RWPE1 (cell line): ENCODE results near the gene BIK.

Source experiments
- CTCF ChIA-PET: fragments of 350-600 bp; sonication (Branson Sonifier 250); formaldehyde crosslinking; extraction: SDS; loops from one replicate; lab custom pipeline; 2021; lab: Yijun Ruan, JAX
- POLR2A ChIA-PET: fragments of 400-600 bp; formaldehyde crosslinking; extraction: SDS; loops from one replicate; lab custom pipeline; 2020; ENCODE audit warnings: antibody characterized with exemption; ENCODE audit not compliant: low non-redundant PET; lab: Yijun Ruan, JAX
- DNase-seq: peaks from one replicate; pipeline ENCODE4 v3.0.0; 2012; ENCODE audit warnings: low spot score
- H3K27ac ChIP-seq: fragments of 450-650 bp; 2 replicates; pipeline ENCODE4 v1.5.1; 2017
- TF ChIP-seq, protein P1 (sequence below): fragments of 450-650 bp; conservative IDR thresholded peaks from 2 replicates; pipeline ENCODE4 v1.5.1; 2017; ENCODE audit warnings: low read depth, mild to moderate bottlenecking

BIK gene

DNA sequence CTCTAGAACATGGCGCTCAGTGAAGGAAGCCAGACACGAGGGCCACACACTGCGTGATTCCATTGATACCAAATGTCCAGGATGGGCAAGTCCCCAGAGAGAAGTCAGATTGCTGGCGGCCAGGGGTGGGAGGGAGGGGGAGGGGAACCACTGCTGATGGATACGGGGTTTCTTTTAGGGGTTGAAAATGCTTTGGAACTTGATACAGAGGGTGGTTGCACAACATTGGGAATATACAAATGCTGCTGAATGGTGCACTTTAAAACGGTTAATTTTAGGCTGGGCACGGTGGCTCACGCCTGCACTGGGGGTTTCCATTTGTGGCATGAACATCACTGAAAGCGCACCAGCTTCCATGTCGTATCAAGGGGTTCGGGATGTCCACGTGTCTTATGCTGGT lies 45.9 kb downstream of the BIK start:
- DNase-seq: no peak
- H3K27ac ChIP-seq: peak overlapping the region; percentile 98
- TF ChIP-seq, protein P1, sequence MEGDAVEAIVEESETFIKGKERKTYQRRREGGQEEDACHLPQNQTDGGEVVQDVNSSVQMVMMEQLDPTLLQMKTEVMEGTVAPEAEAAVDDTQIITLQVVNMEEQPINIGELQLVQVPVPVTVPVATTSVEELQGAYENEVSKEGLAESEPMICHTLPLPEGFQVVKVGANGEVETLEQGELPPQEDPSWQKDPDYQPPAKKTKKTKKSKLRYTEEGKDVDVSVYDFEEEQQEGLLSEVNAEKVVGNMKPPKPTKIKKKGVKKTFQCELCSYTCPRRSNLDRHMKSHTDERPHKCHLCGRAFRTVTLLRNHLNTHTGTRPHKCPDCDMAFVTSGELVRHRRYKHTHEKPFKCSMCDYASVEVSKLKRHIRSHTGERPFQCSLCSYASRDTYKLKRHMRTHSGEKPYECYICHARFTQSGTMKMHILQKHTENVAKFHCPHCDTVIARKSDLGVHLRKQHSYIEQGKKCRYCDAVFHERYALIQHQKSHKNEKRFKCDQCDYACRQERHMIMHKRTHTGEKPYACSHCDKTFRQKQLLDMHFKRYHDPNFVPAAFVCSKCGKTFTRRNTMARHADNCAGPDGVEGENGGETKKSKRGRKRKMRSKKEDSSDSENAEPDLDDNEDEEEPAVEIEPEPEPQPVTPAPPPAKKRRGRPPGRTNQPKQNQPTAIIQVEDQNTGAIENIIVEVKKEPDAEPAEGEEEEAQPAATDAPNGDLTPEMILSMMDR: no peak
- POLR2A ChIA-PET: no interaction called here
- CTCF ChIA-PET: no interaction called here

DNA sequence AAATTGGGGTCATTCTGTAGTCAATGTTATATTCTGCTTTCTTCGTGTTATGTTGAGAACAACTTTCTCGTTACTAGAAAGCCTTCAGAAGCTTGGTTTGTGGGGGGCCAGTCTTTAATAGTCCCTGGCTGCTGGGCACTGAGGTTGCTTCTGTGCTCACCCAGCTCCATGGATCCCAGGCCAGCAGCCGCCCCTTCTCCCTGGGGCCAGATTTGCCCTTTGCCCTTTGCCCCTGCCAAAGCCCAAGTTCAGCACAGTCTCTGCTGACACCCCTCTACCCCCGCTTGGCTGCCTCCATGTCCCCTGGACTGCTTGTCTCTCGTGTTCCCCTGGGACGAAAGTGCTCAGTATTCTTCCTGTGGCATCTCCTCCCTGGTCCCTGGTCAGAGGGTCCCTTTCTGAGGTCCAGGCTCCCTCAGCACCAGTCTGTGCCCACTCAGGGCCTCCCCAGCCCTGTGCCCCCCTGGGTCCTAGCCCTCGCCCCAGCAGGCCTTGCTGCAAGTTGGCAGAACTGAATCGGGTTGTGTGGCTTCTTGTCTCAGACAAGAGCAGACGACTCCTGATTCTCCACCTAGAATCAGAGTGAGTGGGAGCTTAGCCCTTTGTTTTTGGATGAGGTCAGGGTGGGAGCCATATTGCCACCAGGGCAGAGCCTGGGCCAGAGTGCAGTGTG lies 47.5 kb downstream of the BIK start:
- ChIA-PET POLR2A (interaction anchor here (0.6 kb wide), 1 partner anchor 11 kb away, joined by 7 read pairs; no protein-coding TSS in a partner anchor), CTCF (interaction anchor here (0.9 kb wide), 1 partner anchor 48 kb away, joined by 3 read pairs; the partner anchor contains the start of gene BIK)
- TF ChIP-seq, protein P1: no peak
- H3K27ac ChIP-seq: peak overlapping the region; percentile 98
- DNase-seq: no peak

DNA sequence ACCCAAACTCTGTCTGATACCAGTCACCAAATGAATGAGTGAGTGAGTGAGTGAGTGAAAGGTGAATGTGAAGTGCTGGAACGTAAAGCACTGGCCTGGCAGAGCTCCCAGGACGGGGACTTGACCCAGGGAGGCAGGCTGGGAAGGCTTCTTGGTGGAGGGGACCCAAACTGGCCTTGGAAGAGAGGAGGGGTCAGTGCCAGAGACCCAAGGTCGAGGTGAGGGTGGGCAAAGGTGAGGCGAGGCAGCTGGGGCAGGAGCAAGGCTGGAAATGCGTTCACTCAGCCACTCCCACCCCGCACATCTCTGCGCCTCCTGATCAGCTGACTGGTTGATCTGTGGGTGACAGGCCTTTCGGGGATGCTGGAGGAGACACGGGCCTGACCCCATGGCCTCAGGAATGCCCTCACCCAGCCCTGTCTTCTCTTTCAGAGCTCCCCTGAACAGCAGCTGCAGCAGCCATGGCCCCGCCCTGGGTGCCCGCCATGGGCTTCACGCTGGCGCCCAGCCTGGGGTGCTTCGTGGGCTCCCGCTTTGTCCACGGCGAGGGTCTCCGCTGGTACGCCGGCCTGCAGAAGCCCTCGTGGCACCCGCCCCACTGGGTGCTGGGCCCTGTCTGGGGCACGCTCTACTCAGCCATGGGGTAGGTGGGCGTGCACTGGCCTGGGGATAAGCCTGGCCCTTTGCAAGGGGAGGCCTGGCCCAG lies 48.4 kb downstream of the BIK start:
- TF ChIP-seq, protein P1: no peak
- POLR2A ChIA-PET: no interaction called here
- CTCF ChIA-PET: interaction anchor here (0.9 kb wide), 1 partner anchor 49 kb away, joined by 3 read pairs; the partner anchor contains the start of gene BIK
- DNase-seq: no peak
- peak overlapping the region; percentile 98 for H3K27ac ChIP-seq

DNA sequence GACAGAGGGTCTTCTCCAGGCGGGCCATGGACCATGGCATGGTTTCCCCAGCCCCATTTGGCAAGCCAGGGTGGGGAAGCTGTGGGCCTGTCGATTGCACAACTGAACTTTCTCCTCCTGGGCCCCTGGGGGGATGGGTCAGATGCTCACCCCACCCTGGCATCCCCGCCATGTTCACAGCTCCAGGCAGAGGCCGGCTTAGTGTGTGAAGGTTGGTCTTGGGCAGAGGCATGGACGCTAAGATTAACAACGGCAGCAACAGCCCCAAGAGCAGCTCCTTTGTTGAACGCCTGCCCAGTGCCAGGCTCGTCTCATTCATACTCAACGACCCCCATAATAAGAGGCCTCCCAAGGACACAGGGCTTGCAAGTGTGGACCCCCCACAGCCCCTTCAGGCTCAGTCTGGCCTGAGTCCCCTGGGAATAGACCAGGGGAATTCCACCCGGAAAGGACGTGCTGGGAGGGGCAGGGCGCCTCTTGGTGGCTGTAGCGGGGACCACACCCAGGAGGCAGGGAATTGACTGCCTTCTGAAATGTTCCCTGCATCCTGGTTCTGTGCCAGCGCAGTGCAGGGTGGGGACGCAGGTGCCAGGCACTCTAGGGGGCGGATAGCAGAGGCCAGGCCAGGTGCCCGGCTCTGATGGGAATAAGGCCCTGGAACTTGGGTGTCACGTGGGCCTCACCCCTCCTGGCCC lies 49.1 kb downstream of the BIK start:
- CTCF ChIA-PET: no interaction called here
- H3K27ac ChIP-seq: peak overlapping the region; percentile 98
- TF ChIP-seq, protein P1: no peak
- POLR2A ChIA-PET: no interaction called here
- no peak for DNase-seq

DNA sequence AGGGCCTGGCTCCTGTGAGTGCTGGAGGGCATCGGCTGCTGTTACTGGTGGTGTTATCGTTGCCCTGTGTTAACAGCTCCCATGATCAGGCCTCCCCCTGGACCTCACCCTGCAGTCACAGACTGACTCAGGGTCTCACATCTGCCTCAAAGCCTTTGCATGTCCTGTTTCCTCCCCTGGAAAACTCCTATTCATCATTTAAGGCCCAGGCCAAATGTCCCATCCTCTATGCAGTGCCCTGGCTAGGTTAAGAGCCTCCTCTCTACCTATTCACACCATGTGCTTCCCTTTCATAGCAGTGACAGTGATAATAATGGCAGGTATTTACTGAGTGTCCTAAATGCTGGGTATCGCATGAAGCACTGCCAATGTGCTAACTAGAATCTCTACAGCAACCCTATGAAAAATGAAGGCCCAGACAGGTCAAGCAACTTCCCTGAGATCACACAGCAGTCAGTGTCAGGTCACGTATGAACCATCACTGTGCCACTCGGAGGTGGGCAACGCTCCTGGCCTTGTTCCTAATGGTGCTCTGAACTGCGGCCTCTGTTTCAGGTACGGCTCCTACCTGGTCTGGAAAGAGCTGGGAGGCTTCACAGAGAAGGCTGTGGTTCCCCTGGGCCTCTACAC lies 50.1 kb downstream of the BIK start:
- no peak for DNase-seq
- ChIA-PET POLR2A (no interaction called here), CTCF (no interaction called here)
- TF ChIP-seq, protein P1: no peak
- peak overlapping the region; percentile 98 for H3K27ac ChIP-seq
